Epithelial cell of proximal tubule (primary cell): Measurements from ENCODE around the gene ZMYND12. TPM values are rescaled to one million over a fixed set of nuclear protein-coding genes. Genes with fewer than 3 reads are reported as not detected.

Experiments used
- DNase-seq: peaks from one replicate; pipeline ENCODE4 v3.0.0-alpha.2; 2011; ENCODE audit warnings: low read depth
- H3K4me3 ChIP-seq: 2 replicates; pipeline ENCODE4 v1.5.1; 2011; ENCODE audit warnings: low read depth, mild to moderate bottlenecking, low read length
- total RNA-seq: library from RNA; depleted of rRNA; stranded (reverse); fragments of >200 nt; gene quantifications from 2 replicates; pipeline ENCODE4 v1.2.3, GENCODE V29; 2015
- TF ChIP-seq, protein P1 (sequence below): conservative IDR thresholded peaks from 2 replicates; pipeline ENCODE4 v1.5.1; 2012; ENCODE audit warnings: low read depth, mild to moderate bottlenecking, low read length

Gene ZMYND12
- total RNA-seq, 1 donor from 2014 or later, result 0.35 TPM

- H3K4me3 ChIP-seq, result no peak overlapping the region
- TF ChIP-seq, protein P1, sequence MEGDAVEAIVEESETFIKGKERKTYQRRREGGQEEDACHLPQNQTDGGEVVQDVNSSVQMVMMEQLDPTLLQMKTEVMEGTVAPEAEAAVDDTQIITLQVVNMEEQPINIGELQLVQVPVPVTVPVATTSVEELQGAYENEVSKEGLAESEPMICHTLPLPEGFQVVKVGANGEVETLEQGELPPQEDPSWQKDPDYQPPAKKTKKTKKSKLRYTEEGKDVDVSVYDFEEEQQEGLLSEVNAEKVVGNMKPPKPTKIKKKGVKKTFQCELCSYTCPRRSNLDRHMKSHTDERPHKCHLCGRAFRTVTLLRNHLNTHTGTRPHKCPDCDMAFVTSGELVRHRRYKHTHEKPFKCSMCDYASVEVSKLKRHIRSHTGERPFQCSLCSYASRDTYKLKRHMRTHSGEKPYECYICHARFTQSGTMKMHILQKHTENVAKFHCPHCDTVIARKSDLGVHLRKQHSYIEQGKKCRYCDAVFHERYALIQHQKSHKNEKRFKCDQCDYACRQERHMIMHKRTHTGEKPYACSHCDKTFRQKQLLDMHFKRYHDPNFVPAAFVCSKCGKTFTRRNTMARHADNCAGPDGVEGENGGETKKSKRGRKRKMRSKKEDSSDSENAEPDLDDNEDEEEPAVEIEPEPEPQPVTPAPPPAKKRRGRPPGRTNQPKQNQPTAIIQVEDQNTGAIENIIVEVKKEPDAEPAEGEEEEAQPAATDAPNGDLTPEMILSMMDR, result no peak
- no peak for DNase-seq
These were observed 13.2 kb downstream of the ZMYND12 start for GRCh38 chr1:42442662-42443061.

DNA sequence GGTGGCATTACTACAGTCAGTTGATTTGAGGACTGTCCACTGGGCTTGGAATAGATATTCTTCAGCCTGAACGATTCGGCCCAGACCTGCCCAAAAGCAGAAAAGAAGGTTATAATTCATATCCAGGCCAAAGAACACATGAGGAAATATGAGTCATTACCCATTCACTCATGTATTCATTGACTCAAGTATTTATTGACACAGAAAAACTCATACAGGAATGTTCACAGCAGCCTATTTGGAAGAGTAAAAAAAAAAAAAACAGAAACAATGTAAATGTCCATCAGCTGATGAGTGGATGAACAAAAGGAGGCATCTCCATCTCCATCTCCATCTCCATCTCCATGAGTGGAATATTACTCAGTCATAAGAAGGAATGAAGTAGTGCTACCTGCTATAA lies 15.9 kb downstream of the ZMYND12 start:
- TF ChIP-seq, protein P1, result no peak
- DNase-seq, result peak; percentile 40
- H3K4me3 ChIP-seq, result no peak overlapping the region

DNA sequence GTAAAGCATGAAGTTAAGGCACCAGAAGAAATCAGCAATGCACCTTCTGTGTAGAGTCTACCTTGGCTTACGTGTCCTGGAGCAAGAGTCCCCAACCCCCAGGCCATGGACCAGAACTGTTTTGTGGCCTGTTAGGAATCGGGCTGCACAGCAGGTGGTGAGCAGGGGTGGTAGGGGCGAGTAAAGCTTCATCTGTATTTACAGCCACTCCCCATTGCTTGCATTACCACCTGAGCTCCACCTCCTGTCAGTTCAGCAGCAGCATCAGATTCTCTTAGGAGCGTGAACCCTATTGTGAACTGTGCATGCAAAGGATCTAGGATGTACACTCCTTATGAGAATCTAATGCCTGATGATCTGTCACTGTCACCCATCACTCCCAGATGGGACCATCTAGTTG lies 21.5 kb downstream of the ZMYND12 start:
- H3K4me3 ChIP-seq, result no peak overlapping the region
- DNase-seq, result no peak
- TF ChIP-seq, protein P1, result no peak

GRCh38 chr1:42433369-42433768 lies 22.5 kb downstream of the ZMYND12 start:
- H3K4me3 ChIP-seq, result no peak overlapping the region
- no peak for DNase-seq
- TF ChIP-seq, protein P1, result no peak

- H3K4me3 ChIP-seq, result no peak overlapping the region
- TF ChIP-seq, protein P1, result no peak
- no peak for DNase-seq
These were observed 23.1 kb downstream of the ZMYND12 start for GRCh38 chr1:42432714-42433113.

GRCh38 chr1:42431514-42431913 lies 24.3 kb downstream of the ZMYND12 start:
- TF ChIP-seq, protein P1, result no peak
- no peak overlapping the region for H3K4me3 ChIP-seq
- DNase-seq, result no peak

DNA sequence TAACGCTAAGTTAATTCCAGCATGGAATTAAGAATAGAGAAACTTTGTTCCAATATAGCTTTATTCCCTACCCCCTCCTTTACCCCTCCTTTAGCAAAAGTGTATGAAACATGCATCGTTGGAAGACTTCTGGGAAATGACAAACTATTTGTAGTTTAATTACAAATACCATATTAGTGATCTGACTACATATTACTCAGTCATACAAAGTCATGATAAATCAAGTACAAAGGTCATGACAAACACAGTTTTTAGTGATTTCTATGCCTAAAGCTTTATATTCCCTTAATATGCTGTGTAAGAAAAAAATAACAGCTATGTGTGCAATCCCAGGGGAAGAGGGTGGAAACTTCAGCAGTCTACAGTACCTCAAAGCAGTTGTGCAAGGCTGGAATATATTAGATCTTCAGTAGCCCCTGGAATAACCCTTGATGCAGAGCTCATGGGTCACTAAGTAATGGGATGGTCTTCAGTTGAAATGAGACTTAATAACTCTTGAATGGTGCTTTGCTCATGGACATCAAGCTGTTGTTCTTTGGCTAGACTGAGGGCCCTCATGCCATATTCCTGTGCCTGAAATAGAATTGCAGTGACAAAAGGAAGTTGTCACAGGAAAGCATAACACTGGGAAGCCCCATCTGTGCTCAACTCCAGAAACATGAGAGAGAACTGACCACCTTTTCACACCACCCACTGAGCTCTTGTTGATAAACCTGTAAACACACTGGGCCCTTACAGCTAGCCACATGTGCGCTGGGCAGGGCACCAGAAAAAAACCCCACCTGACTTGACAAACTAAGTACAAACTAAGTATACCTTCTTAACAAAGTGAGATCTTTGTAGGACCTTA lies 25.3 kb downstream of the ZMYND12 start:
- H3K4me3 ChIP-seq, result no peak overlapping the region
- DNase-seq, result no peak
- TF ChIP-seq, protein P1, result no peak
